SK-N-MC (cell line): Measurements from ENCODE around the gene TSHZ2.

Source experiments
- EZH2 ChIP-seq: fragments of 200-600 bp; sonication (generic); IDR thresholded peaks from one replicate; pipeline ENCODE4 v1.6.1; 2017; ENCODE audit warnings: antibody characterized with exemption
- POLR2AphosphoS5 ChIP-seq: IDR thresholded peaks from 2 replicates; pipeline ENCODE4 v1.6.1; 2012; ENCODE audit warnings: mild to moderate bottlenecking, low read depth, low read length, borderline replicate concordance

GRCh38 chr20:53260168-53260567, 288.0 kb downstream of the TSHZ2 start:
- TF ChIP-seq POLR2AphosphoS5 (no peak), EZH2 (no peak)
